ENCODE results near the gene NAA10. TPM values are rescaled to one million over a fixed set of nuclear protein-coding genes. Genes with fewer than 3 reads are reported as not detected.
A peak's percentile ranks its signal among the peaks of the same experiment; 100 is the strongest.

Gene NAA10
- total and polyA plus RNA-seq, 11 donors = 52.5 to 221 (median 91.5) TPM

DNA sequence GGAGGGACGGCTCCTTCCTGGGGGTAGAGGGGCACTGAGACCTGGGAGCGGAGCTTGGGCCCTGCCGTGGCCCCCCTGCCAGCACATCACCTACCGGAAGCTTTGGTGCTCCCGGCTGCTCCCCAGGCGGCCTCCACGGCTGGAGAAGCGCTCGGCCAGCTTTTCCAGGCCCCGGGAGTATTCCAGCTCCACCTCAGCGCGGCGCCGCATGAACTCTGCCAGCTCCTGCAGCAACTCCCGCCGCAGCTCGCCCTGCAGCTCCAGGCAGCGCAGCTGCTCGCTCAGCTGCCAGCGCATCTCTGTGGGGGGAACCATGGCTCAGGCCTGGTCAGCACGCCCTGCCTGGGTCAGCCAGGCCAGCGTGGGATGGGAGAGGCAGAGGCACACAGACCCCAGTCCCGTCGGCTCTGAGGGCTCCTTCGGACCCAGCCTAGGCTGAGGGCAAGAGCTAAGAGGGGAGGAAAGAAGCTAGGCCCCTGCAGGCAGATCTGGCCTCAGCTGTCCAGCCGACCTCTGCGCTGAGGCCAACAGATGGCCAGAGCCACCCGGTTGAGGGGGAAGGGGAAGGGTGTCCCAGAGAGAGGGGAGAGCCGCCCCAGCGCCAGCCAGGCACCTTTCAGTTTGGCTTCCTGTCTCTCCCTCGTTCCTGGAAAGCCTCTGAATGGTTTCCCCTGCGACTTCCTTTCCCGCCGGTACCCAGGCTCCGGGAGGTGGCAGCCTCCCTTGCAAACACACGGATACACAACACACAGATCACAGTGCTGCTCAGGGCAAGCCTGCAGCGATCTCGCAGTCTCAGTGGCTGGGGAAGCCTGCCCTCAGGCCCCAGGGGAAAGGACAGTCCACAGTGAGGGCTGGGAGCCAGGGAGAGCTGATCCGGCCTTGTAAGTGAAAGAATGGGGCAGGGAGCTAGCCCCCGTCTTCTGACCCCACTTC, 13.1 kb downstream of the NAA10 start:
- no peaks in the 10 kb centered on the region for H3K9me3 ChIP-seq
- 43 to 59% (median 48%) methylated on average over 26 to 40 of the region's 40 CpGs for WGBS, 4 donors
- H3K27me3 ChIP-seq = peaks cover 0 to 60% (median 0%) of the 10 kb centered on the region in 9 donors
- peak overlapping the region in 9 of 12 donors; percentile 37 to 98 (median 55) for H3K27ac ChIP-seq
- intact Hi-C loops (cut with DNase I) = loop anchor here in 3 of 10 donors (10.0 kb wide), 2 partner anchors 127 to 197 kb away; partner anchors contain the start of genes IDH3G (in 2 of the 3), SSR4 (in 2 of the 3), ABCD1 (in 1 of the 3) and BCAP31 (in 1 of the 3)
- ATAC-seq (peak in 1 of 4 donors; percentile 11), DNase-seq (peak in 2 of 5 donors; percentile 40)
- TF ChIP-seq POLR2A (IDR thresholded peaks at IDR 0.05) = no peak
- TF ChIP-seq, protein P1, sequence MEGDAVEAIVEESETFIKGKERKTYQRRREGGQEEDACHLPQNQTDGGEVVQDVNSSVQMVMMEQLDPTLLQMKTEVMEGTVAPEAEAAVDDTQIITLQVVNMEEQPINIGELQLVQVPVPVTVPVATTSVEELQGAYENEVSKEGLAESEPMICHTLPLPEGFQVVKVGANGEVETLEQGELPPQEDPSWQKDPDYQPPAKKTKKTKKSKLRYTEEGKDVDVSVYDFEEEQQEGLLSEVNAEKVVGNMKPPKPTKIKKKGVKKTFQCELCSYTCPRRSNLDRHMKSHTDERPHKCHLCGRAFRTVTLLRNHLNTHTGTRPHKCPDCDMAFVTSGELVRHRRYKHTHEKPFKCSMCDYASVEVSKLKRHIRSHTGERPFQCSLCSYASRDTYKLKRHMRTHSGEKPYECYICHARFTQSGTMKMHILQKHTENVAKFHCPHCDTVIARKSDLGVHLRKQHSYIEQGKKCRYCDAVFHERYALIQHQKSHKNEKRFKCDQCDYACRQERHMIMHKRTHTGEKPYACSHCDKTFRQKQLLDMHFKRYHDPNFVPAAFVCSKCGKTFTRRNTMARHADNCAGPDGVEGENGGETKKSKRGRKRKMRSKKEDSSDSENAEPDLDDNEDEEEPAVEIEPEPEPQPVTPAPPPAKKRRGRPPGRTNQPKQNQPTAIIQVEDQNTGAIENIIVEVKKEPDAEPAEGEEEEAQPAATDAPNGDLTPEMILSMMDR (IDR thresholded peaks at IDR 0.05) = no peak
- H3K4me1 ChIP-seq = peaks cover 0 to 51% (median 17%) of the 10 kb centered on the region in 12 donors
- peaks cover 0 to 37% (median 0%) of the 10 kb centered on the region in 9 donors for H3K36me3 ChIP-seq
- peak overlapping the region in 8 of 12 donors; percentile 7 to 33 (median 16) for H3K4me3 ChIP-seq

DNA sequence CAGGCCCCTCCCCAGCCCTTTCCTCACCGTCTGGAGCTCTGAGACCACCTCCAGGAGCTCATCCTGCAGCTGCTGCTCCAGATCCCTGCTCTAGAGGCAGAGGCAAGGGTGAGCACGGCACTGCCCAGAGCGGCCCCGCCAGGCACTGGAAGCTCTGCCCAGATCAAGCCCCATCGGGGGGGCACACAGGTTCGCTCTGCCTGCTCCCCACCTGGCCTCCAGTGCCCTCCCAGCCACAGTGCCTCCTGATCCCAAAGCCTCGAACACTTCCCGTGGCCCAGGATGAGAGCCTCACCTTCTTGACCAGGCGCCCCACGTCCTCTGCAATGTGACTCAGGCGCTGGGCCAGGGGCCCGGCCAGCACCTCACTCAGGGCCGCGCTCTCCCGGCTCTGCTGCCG, 13.8 kb downstream of the NAA10 start:
- Histone ChIP-seq H3K27ac (peak overlapping the region in 6 of 12 donors; percentile 48 to 98 (median 65)), H3K9me3 (no peaks in the 10 kb centered on the region), H3K27me3 (peaks cover 0 to 58% (median 0%) of the 10 kb centered on the region in 9 donors), H3K36me3 (peaks cover 0 to 43% (median 0%) of the 10 kb centered on the region in 9 donors), H3K4me1 (peaks cover 0 to 46% (median 12%) of the 10 kb centered on the region in 12 donors), H3K4me3 (peak overlapping the region in 8 of 12 donors; percentile 7 to 33 (median 14))
- no peak for TF ChIP-seq POLR2A (IDR thresholded peaks at IDR 0.05)
- TF ChIP-seq, protein P1 (IDR thresholded peaks at IDR 0.05) = no peak
- DNase-seq (peak in 2 of 5 donors; percentile 12 to 20), ATAC-seq (no peak)
- intact Hi-C loops (cut with DNase I) = loop anchor here in 3 of 10 donors (10.0 kb wide), 2 partner anchors 126 to 196 kb away; partner anchors contain the start of genes IDH3G (in 2 of the 3), SSR4 (in 2 of the 3), ABCD1 (in 1 of the 3) and BCAP31 (in 1 of the 3)
- WGBS, 4 donors = 63 to 75% (median 74%) methylated on average over 9 to 16 of the region's 16 CpGs; no CpG with 5 or more reads in 1 of the 4 donors

DNA sequence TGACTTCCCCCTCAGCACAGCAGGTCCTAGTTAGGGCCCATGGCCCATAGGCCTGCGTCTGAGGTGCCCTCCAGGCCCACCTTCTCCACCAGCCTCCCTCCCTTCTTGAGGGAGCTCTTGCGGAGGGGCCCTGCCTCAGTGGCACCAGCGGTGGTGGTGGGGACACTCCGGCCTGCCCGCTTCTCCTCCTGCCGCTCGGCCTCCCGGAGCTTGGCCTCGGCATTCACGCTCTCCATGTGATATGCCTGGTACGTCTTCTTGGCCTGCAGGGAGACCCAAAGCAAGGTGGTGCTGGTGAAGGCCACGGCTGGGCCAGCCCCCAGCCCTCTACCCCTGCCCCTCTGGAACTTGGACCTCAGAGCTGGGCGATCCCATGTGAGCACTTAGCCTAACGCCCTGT, 14.3 kb downstream of the NAA10 start:
- intact Hi-C loops (cut with DNase I) = loop anchor here in 3 of 10 donors (10.0 kb wide), 2 partner anchors 126 to 196 kb away; partner anchors contain the start of genes IDH3G (in 2 of the 3), SSR4 (in 2 of the 3), ABCD1 (in 1 of the 3) and BCAP31 (in 1 of the 3)
- DNase-seq (peak in 1 of 5 donors; percentile 8), ATAC-seq (no peak)
- Histone ChIP-seq H3K27ac (no peak overlapping the region), H3K9me3 (no peaks in the 10 kb centered on the region), H3K4me1 (peaks cover 0 to 46% (median 11%) of the 10 kb centered on the region in 12 donors), H3K27me3 (peaks cover 0 to 56% (median 0%) of the 10 kb centered on the region in 9 donors), H3K4me3 (no peak overlapping the region), H3K36me3 (peaks cover 0 to 48% (median 0%) of the 10 kb centered on the region in 9 donors)
- TF ChIP-seq, protein P1 (IDR thresholded peaks at IDR 0.05) = no peak
- TF ChIP-seq POLR2A (IDR thresholded peaks at IDR 0.05) = no peak
- WGBS, 4 donors = 92 to 96% (median 94%) methylated on average over 12 to 14 of the region's 14 CpGs

All from heart left ventricle (tissue), 16 donors.